H9 (cell line): ENCODE measurements around the gene UPK1A. TPM values are rescaled to one million over a fixed set of nuclear protein-coding genes. Genes with fewer than 3 reads are reported as not detected.
A peak's percentile ranks its signal among the peaks of the same experiment; 100 is the strongest.

ENCODE experiments used
- DNase-seq: peaks from one replicate; pipeline ENCODE4 v3.0.0-alpha.2; 2017
- H2AFZ ChIP-seq: one replicate; pipeline ENCODE4 v1.6.1; 2013; ENCODE audit warnings: mild to moderate bottlenecking, low read length, control low read depth, moderate library complexity
- H2AK5ac ChIP-seq: 2 replicates; pipeline ENCODE4 v1.6.1; 2013; ENCODE audit warnings: low read length, control low read depth, mixed read lengths; ENCODE audit not compliant: insufficient read length
- H2BK120ac ChIP-seq: one replicate; pipeline ENCODE4 v1.6.1; 2013; ENCODE audit warnings: low read depth, mild to moderate bottlenecking, low read length, control low read depth, inconsistent platforms; ENCODE audit not compliant: poor library complexity, severe bottlenecking
- H2BK12ac ChIP-seq: 2 replicates; pipeline ENCODE4 v1.6.1; 2013; ENCODE audit warnings: low read length, control low read depth, mixed read lengths, low read depth; ENCODE audit not compliant: insufficient read length
- H2BK15ac ChIP-seq: 2 replicates; pipeline ENCODE4 v1.6.1; 2013; ENCODE audit warnings: low read depth, low read length, control low read depth
- H2BK20ac ChIP-seq: one replicate; pipeline ENCODE4 v1.6.1; 2013; ENCODE audit warnings: low read depth, mild to moderate bottlenecking, low read length, control low read depth, inconsistent platforms; ENCODE audit not compliant: poor library complexity, severe bottlenecking
- H2BK5ac ChIP-seq: 2 replicates; pipeline ENCODE4 v1.6.1; 2013; ENCODE audit warnings: low read length, control low read depth, mixed read lengths; ENCODE audit not compliant: insufficient read length
- H3K14ac ChIP-seq: 2 replicates; pipeline ENCODE4 v1.6.1; 2013; ENCODE audit warnings: low read length, control low read depth; ENCODE audit not compliant: insufficient read depth
- H3K18ac ChIP-seq: 2 replicates; pipeline ENCODE4 v1.6.1; 2013; ENCODE audit warnings: low read depth, mild to moderate bottlenecking, mixed read lengths, low read length, control low read depth; ENCODE audit not compliant: insufficient read length
- H3K23ac ChIP-seq: 2 replicates; pipeline ENCODE4 v1.6.1; 2013; ENCODE audit warnings: low read length, control low read depth, mixed read lengths, low read depth; ENCODE audit not compliant: insufficient read length
- H3K23me2 ChIP-seq: 2 replicates; pipeline ENCODE4 v1.6.1; 2013; ENCODE audit warnings: low read depth, mild to moderate bottlenecking, mixed read lengths, low read length, control low read depth; ENCODE audit not compliant: insufficient read length, poor library complexity, severe bottlenecking
- H3K27ac ChIP-seq: 2 replicates; pipeline ENCODE4 v1.5.1; 2013; ENCODE audit warnings: low read length, control low read depth, mixed read lengths, low read depth; ENCODE audit not compliant: insufficient read length
- H3K27me3 ChIP-seq: 2 replicates; pipeline ENCODE4 v1.6.1; 2013; ENCODE audit warnings: low read length, control low read depth, inconsistent platforms; ENCODE audit not compliant: insufficient read depth
- H3K4ac ChIP-seq: 2 replicates; pipeline ENCODE4 v1.6.1; 2013; ENCODE audit warnings: low read depth, mild to moderate bottlenecking, control low read depth, inconsistent platforms, low read length, moderate library complexity
- H3K4me1 ChIP-seq: 2 replicates; pipeline ENCODE4 v1.6.1; 2013; ENCODE audit warnings: low read length, control low read depth, inconsistent platforms; ENCODE audit not compliant: insufficient read depth
- H3K4me2 ChIP-seq: 2 replicates; pipeline ENCODE4 v1.6.1; 2013; ENCODE audit warnings: low read length, control low read depth, mixed read lengths; ENCODE audit not compliant: insufficient read length, insufficient read depth
- H3K56ac ChIP-seq: 2 replicates; pipeline ENCODE4 v1.6.1; 2013; ENCODE audit warnings: low read depth, mild to moderate bottlenecking, mixed read lengths, low read length, control low read depth; ENCODE audit not compliant: insufficient read length
- H3K79me1 ChIP-seq: 2 replicates; pipeline ENCODE4 v1.6.1; 2013; ENCODE audit warnings: low read depth, mild to moderate bottlenecking, moderate library complexity, low read length, control low read depth, inconsistent platforms; ENCODE audit not compliant: insufficient read depth, poor library complexity, severe bottlenecking
- H3K79me2 ChIP-seq: 2 replicates; pipeline ENCODE4 v1.6.1; 2013; ENCODE audit warnings: low read length, control low read depth, inconsistent platforms; ENCODE audit not compliant: insufficient read depth
- H3K9ac ChIP-seq: 2 replicates; pipeline ENCODE4 v1.6.1; 2013; ENCODE audit warnings: low read length, control low read depth, mixed read lengths; ENCODE audit not compliant: insufficient read length; ENCODE audit errors: extremely low read depth
- H3K9me3 ChIP-seq: one replicate; pipeline ENCODE4 v1.6.1; 2013; ENCODE audit warnings: low read depth, low read length, inconsistent platforms; ENCODE audit not compliant: control insufficient read depth
- H3T11ph ChIP-seq: one replicate; pipeline ENCODE4 v1.6.1; 2013; ENCODE audit warnings: mild to moderate bottlenecking, low read length, control low read depth, inconsistent platforms
- H4K20me1 ChIP-seq: one replicate; pipeline ENCODE4 v1.6.1; 2013; ENCODE audit not compliant: control insufficient read depth, insufficient read length, insufficient read depth
- H4K5ac ChIP-seq: 2 replicates; pipeline ENCODE4 v1.6.1; 2013; ENCODE audit warnings: low read depth, mild to moderate bottlenecking, mixed read lengths, low read length, control low read depth; ENCODE audit not compliant: insufficient read length
- H4K8ac ChIP-seq: replicated peaks from 2 replicates; pipeline ENCODE4 v1.6.1; 2013; ENCODE audit warnings: low read length, control low read depth, mixed read lengths, low read depth; ENCODE audit not compliant: insufficient read length
- H4K91ac ChIP-seq: 2 replicates; pipeline ENCODE4 v1.6.1; 2013; ENCODE audit warnings: low read depth, mild to moderate bottlenecking, moderate library complexity, mixed read lengths, low read length, control low read depth; ENCODE audit not compliant: insufficient read length
- H3K27ac Mint-ChIP-seq, 3 experiments: 2 replicates in 2 of 3; 3 replicates in 1 of 3; pipeline ENCODE4 v1.8.0; 2020 to 2021; ENCODE audit warnings: mixed read lengths in 3 of 3, mild to moderate bottlenecking in 1 of 3, moderate library complexity in 1 of 3
- H3K27me3 Mint-ChIP-seq: 2 replicates; pipeline ENCODE4 v1.8.0; 2021; ENCODE audit warnings: low read depth, mild to moderate bottlenecking, moderate library complexity, mixed read lengths
- H3K36me3 Mint-ChIP-seq, 3 experiments: 2 replicates in 2 of 3; 3 replicates in 1 of 3; pipeline ENCODE4 v1.8.0; 2020 to 2021; ENCODE audit warnings: low read depth in 3 of 3, mixed read lengths in 3 of 3; ENCODE audit not compliant: insufficient read depth in 1 of 3
- H3K4me1 Mint-ChIP-seq, 2 experiments: 2 replicates each; pipeline ENCODE4 v1.8.0; 2020; ENCODE audit warnings: mixed read lengths in 2 of 2
- H3K4me3 Mint-ChIP-seq, 2 experiments: 2 replicates in 1 of 2; 3 replicates in 1 of 2; pipeline ENCODE4 v1.8.0; 2020 to 2021; ENCODE audit warnings: mild to moderate bottlenecking in 2 of 2, mixed read lengths in 2 of 2, moderate library complexity in 1 of 2
- H3K9me3 Mint-ChIP-seq, 2 experiments: 2 replicates in 1 of 2; 3 replicates in 1 of 2; pipeline ENCODE4 v1.8.0; 2020; ENCODE audit warnings: mild to moderate bottlenecking in 2 of 2, mixed read lengths in 2 of 2, moderate library complexity in 1 of 2
- CTCF ChIP-seq: fragments of 200-600 bp; sonication (generic); conservative IDR thresholded peaks from 3 replicates; pipeline ENCODE4 v1.8.0; 2021; ENCODE audit warnings: antibody characterized with exemption, mild to moderate bottlenecking
- WGBS: extraction: QIAGEN DNeasy Blood & Tissue Kit; methylation state at CpG from one replicate; pipeline ENCODE4 v1.1.7; 2013; ENCODE audit warnings: missing lambda C conversion rate, low lambda C conversion rate, mixed read lengths; ENCODE audit not compliant: insufficient read length; ENCODE audit errors: extremely low coverage; 5-methylcytosine and 5-hydroxymethylcytosine counted together
- total RNA-seq: library from RNA; stranded (reverse); gene quantifications from 2 replicates; pipeline ENCODE4 v1.2.1, GENCODE V29; 2021

UPK1A gene
- total RNA-seq, 1 experiment from 2014 or later = 4.3 TPM

DNA sequence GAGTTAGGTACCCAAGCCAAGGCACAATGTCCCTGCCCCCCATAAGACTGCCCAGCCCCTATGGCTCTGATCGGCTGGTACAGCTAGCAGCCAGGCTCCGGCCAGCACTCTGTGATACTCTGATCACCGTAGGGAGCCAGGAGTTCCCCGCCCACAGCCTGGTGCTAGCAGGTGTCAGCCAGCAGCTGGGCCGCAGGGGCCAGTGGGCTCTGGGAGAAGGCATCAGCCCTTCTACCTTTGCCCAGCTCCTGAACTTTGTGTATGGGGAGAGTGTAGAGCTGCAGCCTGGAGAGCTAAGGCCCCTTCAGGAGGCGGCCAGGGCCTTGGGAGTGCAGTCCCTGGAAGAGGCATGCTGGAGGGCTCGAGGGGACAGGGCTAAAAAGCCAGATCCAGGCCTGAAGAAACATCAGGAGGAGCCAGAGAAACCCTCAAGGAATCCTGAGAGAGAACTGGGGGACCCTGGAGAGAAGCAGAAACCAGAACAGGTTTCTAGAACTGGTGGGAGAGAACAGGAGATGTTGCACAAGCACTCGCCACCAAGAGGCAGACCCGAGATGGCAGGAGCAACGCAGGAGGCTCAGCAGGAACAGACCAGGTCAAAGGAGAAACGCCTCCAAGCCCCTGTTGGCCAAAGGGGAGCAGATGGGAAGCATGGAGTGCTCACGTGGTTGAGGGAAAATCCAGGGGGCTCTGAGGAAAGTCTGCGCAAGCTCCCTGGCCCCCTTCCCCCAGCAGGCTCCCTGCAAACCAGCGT is 48.5 kb downstream of the UPK1A start:
- Histone ChIP-seq H2AFZ (no peak overlapping the region), H3K4ac (no peak overlapping the region), H2BK12ac (no peak overlapping the region), H3K9ac (no peak overlapping the region), H4K20me1 (peaks cover 6% of the 10 kb centered on the region), H3K4me2 (no peak overlapping the region), H4K8ac (no peak overlapping the region), H3K79me2 (peaks cover 11% of the 10 kb centered on the region; the same call in 1 of the 2 replicates), H3K4me1 (peaks cover 10% of the 10 kb centered on the region; the same call in 1 of the 2 replicates), H2BK5ac (no peak overlapping the region), H3K14ac (no peak overlapping the region), H3K56ac (no peak overlapping the region), H3K27ac (no peak overlapping the region), H3K23ac (no peak overlapping the region), H3T11ph (no peak overlapping the region), H3K18ac (no peak overlapping the region), H3K27me3 (no peaks in the 10 kb centered on the region), H3K23me2 (peaks cover 18% of the 10 kb centered on the region), H3K79me1 (no peaks in the 10 kb centered on the region), H2BK20ac (no peak overlapping the region), H2AK5ac (no peak overlapping the region), H2BK120ac (no peak overlapping the region), H4K91ac (no peak overlapping the region), H2BK15ac (no peak overlapping the region), H4K5ac (no peak overlapping the region), H3K9me3 (no peaks in the 10 kb centered on the region)
- peak; percentile 48 for TF ChIP-seq CTCF
- peak; percentile 66 for DNase-seq
- peak overlapping the region; percentile 75 to 86 for H3K4me3 Mint-ChIP-seq
- peaks cover 4 to 14% (median 6%) of the 10 kb centered on the region in 3 experiments; a peak in 5 of 7 replicates for H3K36me3 Mint-ChIP-seq
- no CpG with 5 or more reads among the region's 14 CpGs for WGBS
- H3K9me3 Mint-ChIP-seq = no peaks in the 10 kb centered on the region; a peak in 1 of 5 replicates
- peaks cover 49% of the 10 kb centered on the region in 2 experiments for H3K4me1 Mint-ChIP-seq
- H3K27ac Mint-ChIP-seq = peak overlapping the region in 1 of 3 experiments; percentile 57; a peak in 1 of 7 replicates
- H3K27me3 Mint-ChIP-seq = no peaks in the 10 kb centered on the region; the same call in 1 of the 2 replicates
